Calu3 (cell line): ENCODE measurements around the gene IL1RAPL2. TPM values are rescaled to one million over a fixed set of nuclear protein-coding genes. Genes with fewer than 3 reads are reported as not detected.

Experiments
- BruUV-seq: library from RNA; stranded (reverse); fragments of 400-500 nt; replicated peaks from 2 replicates; lab custom pipeline; 2021; lab: Mats Ljungman, UMichigan
- CTCF ChIA-PET: fragments of 300-600 bp; sonication (Branson Sonifier 250); formaldehyde crosslinking; loops from one replicate; lab custom pipeline; 2022; ENCODE audit warnings: antibody characterized with exemption; lab: Charles Lee
- DNase-seq: peaks from one replicate; pipeline ENCODE4 v3.0.0; 2022
- H3K27ac Mint-ChIP-seq: one replicate; pipeline ENCODE4 v1.8.0; 2022; ENCODE audit warnings: mixed read lengths; ENCODE audit not compliant: unreplicated experiment
- H3K27me3 Mint-ChIP-seq: one replicate; pipeline ENCODE4 v1.8.0; 2022; ENCODE audit warnings: mixed read lengths; ENCODE audit not compliant: unreplicated experiment
- H3K36me3 Mint-ChIP-seq: one replicate; pipeline ENCODE4 v1.8.0; 2022; ENCODE audit warnings: mild to moderate bottlenecking, moderate library complexity, mixed read lengths; ENCODE audit not compliant: insufficient read depth, unreplicated experiment
- H3K4me1 Mint-ChIP-seq: one replicate; pipeline ENCODE4 v1.8.0; 2022; ENCODE audit warnings: mild to moderate bottlenecking, low read depth, mixed read lengths; ENCODE audit not compliant: unreplicated experiment
- H3K4me3 Mint-ChIP-seq: one replicate; pipeline ENCODE4 v1.8.0; 2022; ENCODE audit warnings: mild to moderate bottlenecking, low read depth, moderate library complexity, mixed read lengths; ENCODE audit not compliant: unreplicated experiment
- H3K9me3 Mint-ChIP-seq: one replicate; pipeline ENCODE4 v1.8.0; 2022; ENCODE audit warnings: low read depth, mixed read lengths; ENCODE audit not compliant: unreplicated experiment
- intact Hi-C: fragments of 100-400 bp; cut with micrococcal nuclease; formaldehyde crosslinking; loops from one replicate; pipeline ENCODE4 v1.10.0; 2022; ENCODE audit not compliant: unreplicated experiment
- total RNA-seq: library from RNA; stranded (reverse); gene quantifications from 2 replicates; pipeline ENCODE4 v1.2.3, GENCODE V29; 2022
- TF ChIP-seq, protein P1 (sequence below): fragments of 200-600 bp; IDR thresholded peaks from one replicate; pipeline ENCODE4 v1.8.0; 2022; ENCODE audit warnings: antibody characterized with exemption; ENCODE audit not compliant: unreplicated experiment

Gene IL1RAPL2
- total RNA-seq, 1 experiment from 2014 or later: not detected

DNA sequence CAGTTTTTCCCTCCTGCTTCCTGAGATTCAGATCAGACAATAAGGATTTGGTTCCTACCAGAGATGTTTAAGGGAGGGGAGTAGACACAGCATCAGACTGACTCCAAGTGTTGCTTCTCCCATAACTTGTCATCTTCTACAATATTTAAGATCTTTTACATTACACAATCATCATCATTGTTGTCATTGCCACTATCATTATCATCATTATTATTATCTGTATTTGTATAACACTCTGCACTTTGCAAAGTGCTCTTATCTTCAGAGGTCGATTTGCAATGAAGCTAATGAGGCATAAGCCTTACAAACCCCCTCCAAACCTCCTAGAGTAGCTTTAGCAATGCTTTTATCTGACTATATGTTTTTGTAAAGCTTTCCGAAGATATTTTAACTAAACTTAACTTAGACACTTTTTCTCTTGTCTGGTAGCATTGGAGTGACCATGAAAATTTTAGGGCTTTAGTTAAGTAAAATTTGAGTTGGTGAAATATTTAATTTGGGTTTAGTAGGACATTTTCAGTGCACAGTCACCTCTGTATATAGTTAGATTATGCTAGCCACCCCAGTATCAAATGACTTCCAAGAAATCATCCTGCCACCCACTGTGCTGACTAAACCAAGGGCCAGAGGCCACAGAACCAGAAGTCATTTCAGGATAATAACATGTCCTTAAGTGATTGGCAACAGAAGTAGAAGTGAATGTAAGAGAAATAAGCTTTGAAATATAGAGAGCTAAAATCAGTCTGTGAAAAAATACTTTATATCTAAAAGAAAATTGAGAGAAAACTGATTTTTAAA, 1132.2 kb downstream of the IL1RAPL2 start:
- Mint-ChIP-seq H3K27me3 (no peaks in the 10 kb centered on the region), H3K4me1 (no peaks in the 10 kb centered on the region), H3K4me3 (no peak overlapping the region), H3K9me3 (peaks cover 5% of the 10 kb centered on the region), H3K36me3 (no peaks in the 10 kb centered on the region), H3K27ac (no peak overlapping the region)
- BruUV-seq: no TSS peak
- intact Hi-C loops: no loop called here
- no peak for DNase-seq
- TF ChIP-seq, protein P1, sequence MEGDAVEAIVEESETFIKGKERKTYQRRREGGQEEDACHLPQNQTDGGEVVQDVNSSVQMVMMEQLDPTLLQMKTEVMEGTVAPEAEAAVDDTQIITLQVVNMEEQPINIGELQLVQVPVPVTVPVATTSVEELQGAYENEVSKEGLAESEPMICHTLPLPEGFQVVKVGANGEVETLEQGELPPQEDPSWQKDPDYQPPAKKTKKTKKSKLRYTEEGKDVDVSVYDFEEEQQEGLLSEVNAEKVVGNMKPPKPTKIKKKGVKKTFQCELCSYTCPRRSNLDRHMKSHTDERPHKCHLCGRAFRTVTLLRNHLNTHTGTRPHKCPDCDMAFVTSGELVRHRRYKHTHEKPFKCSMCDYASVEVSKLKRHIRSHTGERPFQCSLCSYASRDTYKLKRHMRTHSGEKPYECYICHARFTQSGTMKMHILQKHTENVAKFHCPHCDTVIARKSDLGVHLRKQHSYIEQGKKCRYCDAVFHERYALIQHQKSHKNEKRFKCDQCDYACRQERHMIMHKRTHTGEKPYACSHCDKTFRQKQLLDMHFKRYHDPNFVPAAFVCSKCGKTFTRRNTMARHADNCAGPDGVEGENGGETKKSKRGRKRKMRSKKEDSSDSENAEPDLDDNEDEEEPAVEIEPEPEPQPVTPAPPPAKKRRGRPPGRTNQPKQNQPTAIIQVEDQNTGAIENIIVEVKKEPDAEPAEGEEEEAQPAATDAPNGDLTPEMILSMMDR: no peak
- CTCF ChIA-PET: no interaction called here

DNA sequence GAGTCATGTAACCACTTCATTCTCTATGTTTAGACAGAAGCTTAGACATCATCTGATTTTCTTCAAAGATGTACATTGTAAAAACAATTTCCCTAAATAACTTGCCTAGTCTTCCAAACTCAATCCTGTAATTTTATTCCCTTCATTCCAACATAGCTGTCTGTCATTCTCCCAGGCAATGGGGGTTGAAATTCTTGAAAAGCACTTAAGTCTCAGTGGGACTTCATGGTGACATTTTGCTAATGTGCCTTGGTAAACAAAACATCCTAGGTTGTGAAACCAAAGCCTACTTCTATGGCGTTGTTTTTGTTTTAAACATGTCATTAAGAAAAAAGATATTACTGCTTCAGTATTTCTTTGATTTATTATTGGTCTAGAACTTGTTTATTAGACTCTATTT, 1134.3 kb downstream of the IL1RAPL2 start:
- H3K9me3 Mint-ChIP-seq: no peaks in the 10 kb centered on the region
- BruUV-seq: no TSS peak
- TF ChIP-seq, protein P1: no peak
- intact Hi-C loops: no loop called here
- no peak overlapping the region for H3K4me3 Mint-ChIP-seq
- DNase-seq: no peak
- H3K27me3 Mint-ChIP-seq: no peaks in the 10 kb centered on the region
- H3K27ac Mint-ChIP-seq: no peak overlapping the region
- no peaks in the 10 kb centered on the region for H3K4me1 Mint-ChIP-seq
- CTCF ChIA-PET: no interaction called here
- no peaks in the 10 kb centered on the region for H3K36me3 Mint-ChIP-seq

DNA sequence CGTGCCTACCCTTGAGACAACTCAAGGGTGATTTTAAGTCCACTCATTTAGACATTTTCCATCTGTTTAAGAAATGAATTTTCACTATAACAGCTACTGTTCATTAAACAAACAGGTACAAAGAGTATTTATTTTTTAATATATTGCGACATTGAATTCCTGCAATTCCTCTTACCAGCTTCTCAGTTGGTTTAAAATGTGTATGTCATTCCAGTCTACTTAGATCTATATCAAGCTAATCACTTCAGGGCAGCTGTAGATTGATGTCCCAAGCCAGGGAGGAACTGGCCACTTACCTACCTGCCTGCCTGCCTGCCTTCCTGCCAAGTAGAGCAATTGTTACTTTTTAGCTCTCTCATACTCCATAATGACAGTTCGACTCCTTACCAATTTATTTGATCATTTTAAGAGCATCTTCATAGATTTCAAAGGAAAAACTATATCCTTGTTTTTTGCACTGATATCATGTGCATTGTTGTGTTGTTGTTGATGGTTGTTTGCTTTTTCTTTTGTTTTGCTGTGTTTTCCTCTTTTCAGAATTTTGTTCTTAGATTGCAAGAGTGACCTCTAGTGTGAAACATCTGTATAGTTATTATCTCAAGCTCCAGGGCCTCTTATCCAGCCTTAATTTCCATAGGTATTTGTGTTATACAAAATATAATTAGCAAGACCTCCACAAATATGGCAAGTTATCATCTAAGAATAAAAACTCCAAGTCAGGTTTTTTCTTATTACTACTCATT, 1135.5 kb downstream of the IL1RAPL2 start:
- no TSS peak for BruUV-seq
- no peak overlapping the region for H3K4me3 Mint-ChIP-seq
- CTCF ChIA-PET: no interaction called here
- TF ChIP-seq, protein P1: no peak
- H3K9me3 Mint-ChIP-seq: peaks cover 4% of the 10 kb centered on the region
- no peak overlapping the region for H3K27ac Mint-ChIP-seq
- DNase-seq: no peak
- H3K4me1 Mint-ChIP-seq: no peaks in the 10 kb centered on the region
- intact Hi-C loops: no loop called here
- no peaks in the 10 kb centered on the region for H3K27me3 Mint-ChIP-seq
- H3K36me3 Mint-ChIP-seq: no peaks in the 10 kb centered on the region

DNA sequence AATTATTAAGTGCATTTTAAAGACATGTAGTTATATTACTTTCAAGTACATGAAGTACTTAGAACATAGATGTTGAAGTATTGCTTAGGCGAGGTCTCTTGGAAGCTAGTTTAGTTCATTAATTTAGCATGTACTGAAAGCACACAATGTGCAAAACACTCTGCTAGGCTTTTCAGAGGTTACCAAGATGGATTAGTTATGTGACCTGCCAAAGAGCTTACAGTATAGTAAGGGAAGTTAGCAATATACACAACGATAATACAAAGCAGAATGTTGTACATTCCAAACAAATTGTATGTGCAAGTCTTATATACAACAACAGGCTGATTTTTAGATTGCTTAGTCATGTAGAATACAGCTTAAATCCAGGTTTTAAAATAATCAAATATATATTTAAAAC, 1137.9 kb downstream of the IL1RAPL2 start:
- BruUV-seq: no TSS peak
- DNase-seq: no peak
- intact Hi-C loops: no loop called here
- TF ChIP-seq, protein P1: no peak
- CTCF ChIA-PET: no interaction called here
- no peak overlapping the region for H3K4me3 Mint-ChIP-seq
- H3K27ac Mint-ChIP-seq: no peak overlapping the region
- H3K27me3 Mint-ChIP-seq: no peaks in the 10 kb centered on the region
- H3K36me3 Mint-ChIP-seq: no peaks in the 10 kb centered on the region
- H3K4me1 Mint-ChIP-seq: no peaks in the 10 kb centered on the region
- peaks cover 4% of the 10 kb centered on the region for H3K9me3 Mint-ChIP-seq
